SHP77 treated with DMSO at 0.1 percent for 48 hours (cell line): ENCODE results near the gene KIAA0513.

Experiments used
- DNase-seq: peaks from one replicate; lab custom pipeline; 2025; lab: John Stamatoyannopoulos, UW

Gene KIAA0513

DNA sequence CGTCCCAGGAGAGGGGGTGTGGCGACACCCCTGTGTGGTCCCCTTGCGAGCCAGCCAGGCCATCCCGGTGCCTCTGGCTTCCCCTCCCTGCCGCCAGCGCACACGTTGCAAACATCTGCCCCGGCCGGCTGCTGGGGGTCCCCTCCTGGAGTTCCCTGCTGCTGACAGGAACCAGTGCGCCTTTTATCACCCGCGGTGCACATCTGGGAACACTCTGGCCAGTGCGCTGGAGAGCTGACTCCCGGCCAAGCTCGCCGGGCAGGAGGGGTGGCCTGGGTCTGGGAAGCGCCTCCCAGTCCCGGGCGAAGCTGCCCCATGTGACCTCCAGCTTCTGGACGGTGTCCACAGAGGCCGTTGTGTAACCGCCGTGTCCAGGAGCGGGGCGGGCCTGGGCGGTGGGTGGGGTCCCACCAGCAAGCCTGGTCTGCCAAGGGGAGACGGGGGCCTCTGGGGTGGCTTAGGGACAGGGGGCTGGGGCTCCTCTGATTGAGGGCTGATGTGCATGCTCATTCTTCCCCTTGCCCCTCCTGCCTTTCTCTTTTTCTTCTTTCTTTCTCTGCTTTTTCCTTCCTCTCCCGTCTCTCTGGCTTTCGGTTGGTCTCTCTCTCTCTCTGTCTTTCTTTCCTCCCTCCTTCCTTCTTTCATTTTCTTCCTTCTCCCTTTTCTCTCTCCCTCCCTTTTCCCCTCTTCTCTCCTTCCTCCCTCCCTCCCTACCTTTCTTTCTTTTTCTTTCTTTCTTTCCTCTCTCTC lies 109.9 kb downstream of the KIAA0513 start:
- peak; percentile 24 for DNase-seq

DNA sequence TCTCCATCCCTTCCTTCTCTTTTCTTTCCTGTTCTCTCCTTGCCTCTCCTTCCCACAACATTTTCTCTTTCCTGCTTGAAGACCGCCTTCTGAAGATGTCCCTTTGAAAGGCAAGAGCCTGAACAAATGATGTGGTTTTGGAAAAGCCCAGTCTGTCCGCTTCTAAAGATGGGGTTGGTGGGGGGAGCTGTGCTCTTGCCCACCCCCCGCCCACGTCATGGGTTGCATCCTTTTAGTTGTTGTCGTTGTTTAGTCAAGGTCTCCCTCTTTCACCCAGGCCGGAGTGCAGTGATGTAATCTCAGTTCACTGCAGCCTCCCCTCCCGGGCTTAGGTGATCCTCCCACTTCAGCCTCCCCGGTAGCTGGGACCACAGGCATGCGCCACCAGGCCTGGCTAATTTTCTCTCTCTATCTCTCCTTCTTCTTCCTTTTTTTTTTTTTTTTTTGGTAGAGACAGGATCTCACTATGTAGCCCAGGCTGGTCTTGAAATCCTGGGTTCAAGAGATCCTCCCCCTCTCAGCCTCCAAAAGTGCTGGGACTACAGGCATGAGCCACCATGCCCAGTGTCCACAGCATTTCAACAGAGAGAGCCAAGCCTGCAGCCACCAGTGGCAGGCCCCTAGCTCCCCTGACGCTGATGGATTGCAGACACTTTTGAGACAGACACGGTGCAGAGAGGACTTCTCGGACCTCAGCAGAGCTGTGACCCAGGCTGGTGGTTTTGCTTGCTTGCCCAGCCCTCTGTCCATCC lies 110.7 kb downstream of the KIAA0513 start:
- DNase-seq, result no peak

DNA sequence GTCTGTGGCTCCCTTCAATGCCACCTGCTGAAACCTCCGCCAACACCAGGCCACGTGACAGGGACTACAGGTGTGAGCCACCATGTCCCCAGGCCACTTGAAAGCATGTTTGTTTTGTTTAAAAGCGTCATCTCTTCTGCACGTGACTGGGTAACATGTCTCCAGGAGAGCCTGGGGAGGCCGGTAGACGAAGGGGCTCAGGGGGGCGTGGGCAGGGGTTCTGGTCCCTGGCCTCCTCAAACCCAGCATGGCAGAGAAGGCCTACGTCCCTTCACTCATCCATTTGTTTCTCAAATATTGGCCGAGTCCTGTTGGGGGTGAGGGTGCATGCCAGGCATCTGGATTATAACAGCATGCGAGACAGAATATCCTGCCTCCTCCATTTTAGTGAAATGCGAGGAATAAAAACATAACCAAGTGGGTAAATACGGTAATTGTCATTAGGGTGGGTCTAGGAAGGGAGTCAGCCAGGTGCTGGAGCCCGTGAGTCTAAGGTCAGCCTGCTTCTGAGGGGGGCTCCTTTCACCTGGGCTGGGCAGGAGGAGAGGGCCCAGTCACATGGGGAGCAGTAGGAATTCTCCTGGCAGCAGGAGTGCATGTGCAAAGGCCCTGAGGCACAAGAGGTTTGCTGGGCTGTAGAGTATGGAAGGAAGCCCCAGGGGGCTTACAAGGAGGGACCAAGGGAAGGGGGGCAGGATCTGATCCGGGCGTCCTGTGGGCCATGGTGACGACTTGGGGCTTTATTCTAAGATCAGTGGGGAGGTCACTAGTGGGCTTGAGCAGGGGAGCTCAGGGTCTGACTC lies 111.4 kb downstream of the KIAA0513 start:
- DNase-seq, result peak; percentile 92

DNA sequence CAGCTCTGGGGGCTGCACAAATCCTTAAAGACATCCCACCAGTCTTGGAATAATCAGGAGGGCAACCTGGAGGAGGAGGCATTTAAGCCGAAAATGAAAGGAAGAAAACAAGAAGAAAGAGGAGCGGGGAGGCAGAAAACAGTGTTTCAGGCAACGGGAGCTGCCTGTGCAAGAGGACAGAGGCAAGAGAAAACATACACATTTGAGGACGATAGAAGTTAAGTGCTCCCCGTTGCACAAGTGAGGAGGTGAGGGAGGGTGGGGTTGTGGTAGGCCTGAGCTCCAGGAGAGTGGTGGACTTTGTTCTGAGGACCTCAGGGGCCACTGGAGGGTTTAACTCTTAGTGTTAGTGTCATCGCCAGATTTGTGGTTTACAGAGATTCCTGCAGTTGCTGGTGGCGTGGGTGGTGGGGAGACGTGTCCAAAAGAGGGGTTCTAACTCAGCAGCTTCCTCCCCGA lies 112.3 kb downstream of the KIAA0513 start:
- DNase-seq, result no peak

DNA sequence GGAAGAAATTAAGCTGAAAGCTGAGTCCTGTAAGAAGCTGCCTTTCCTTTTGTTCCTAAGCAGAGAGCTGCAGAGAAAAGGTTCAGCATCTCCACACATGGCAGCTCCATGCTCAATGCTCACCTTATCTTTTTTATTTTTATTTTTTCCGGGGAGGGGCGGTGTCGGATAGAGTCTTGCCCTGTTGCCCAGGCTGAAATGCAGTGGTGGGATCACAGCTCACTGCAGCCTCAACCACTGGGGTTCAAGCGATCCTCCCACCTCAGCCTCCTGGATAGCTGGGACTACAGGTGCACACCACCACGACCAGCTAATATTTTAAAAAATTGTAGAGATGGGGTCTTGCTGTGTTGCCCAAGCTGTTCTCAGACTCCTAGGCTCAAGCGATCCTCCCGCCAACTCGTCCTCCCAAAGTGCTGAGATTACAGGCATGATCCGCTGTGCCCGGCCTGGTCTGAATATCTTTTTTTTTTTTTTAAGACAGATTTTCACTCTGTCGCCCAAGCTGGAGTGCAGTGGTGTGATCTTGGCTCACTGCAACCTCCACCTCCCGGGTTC lies 112.9 kb downstream of the KIAA0513 start:
- DNase-seq, result no peak

DNA sequence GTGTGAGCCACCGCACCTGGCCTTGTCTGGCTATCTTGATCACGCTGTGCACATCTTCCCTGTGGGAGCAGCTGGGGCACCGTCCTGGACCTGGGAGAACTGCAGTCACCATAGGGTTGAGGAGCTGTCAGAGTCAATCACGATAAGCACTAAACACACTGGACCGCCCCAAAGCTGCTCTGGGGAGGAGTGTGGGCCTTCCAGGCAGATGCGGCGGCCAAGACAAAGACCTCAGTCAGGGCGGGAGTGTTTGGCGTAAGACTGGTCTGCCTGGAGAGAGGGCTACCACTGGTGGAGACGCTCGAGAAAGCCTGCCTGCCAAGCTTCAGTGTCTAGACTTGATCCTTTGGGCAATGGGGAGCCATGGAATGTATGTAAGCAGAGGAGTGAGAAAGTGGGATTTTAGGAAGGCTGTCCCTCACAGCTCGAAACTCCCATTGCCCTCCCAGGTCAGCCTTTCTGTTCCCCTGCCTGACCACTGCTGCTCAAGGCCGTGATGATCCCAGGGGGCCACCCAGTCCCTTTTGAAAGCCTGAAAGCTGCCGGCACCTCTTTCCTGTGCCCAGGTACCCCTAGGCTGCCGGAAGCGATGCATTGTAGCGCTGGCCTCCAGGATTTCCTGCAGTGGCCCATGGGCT lies 114.0 kb downstream of the KIAA0513 start:
- DNase-seq, result no peak

DNA sequence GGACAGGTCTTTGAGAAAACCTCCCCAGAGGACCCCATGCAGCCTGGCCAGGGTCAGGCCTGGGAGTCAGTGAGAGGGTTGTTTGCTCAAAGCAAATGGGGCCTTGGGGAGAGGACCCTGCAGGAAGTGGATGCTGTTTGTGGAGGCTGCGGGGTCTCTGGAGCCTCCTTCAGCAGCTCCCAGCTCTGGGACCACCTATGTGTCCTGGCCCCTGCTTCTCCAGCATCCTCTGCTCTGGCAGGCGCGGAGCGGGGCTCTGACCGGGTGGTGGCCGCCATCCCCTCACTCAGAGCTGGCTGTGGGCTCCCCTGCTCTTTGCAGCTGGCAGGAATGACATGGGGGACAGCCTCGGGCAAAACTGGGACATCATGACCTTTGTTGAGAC lies 114.5 kb downstream of the KIAA0513 start:
- DNase-seq, result no peak

DNA sequence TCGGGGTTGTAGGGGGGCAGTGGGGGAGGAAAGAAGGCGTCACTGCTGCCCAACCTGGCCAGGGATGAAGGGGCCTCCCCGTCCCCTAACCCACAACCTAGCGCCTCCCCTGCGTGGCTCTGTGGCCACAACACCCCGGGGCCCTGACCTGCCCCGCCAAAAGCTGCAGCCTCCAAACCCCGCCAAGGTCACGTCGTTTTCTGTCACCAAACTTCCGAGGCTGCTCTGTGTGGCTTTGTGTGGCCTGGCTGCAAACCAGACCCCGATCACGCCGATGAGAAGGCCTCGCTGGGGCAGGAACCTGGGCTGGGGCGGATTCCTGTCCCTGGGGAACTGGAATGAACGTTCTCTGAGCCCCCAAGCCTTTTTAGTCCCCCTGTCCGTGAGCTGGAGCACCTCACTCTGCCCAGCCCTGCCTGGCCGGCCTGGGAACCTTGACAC lies 115.2 kb downstream of the KIAA0513 start:
- DNase-seq, result no peak
